HK-2 (cell line): ENCODE data around the gene PCMT1.
"Not testable (repeated sequence)": the region's sequence is repeated elsewhere in the genome, so short reads cannot be mapped to it uniquely, and the experiment has no call there.

Source experiments
- DNase-seq: peaks from one replicate; pipeline ENCODE4 v3.0.0-alpha.2; 2018; ENCODE audit not compliant: unreplicated experiment

Gene PCMT1

GRCh38 chr6:149749594-149750135 is at the start of gene PCMT1:
TSS of gene PCMT1 (plus strand) at chr6:149749741. CDS start at chr6:149749902, 161 bp downstream.
- peak; percentile 90 for DNase-seq

- DNase-seq = no peak
These were observed 47.8 kb upstream of the PCMT1 start for GRCh38 chr6:149701714-149702113.

- no peak for DNase-seq
These were observed 37.8 kb upstream of the PCMT1 start for GRCh38 chr6:149711711-149712110.

- no peak for DNase-seq
These were observed 35.1 kb upstream of the PCMT1 start for GRCh38 chr6:149714442-149714841.

- DNase-seq = no peak
These were observed 33.2 kb upstream of the PCMT1 start for GRCh38 chr6:149716181-149716963.

- no peak for DNase-seq
These were observed 32.3 kb upstream of the PCMT1 start for GRCh38 chr6:149717255-149717587.

- DNase-seq = peak; percentile 90
These were observed 31.7 kb upstream of the PCMT1 start, which contains the start of gene LATS1 for GRCh38 chr6:149717588-149718458. TSS of gene LATS1 (minus strand) at chr6:149718101. CDS start at chr6:149702126, 15,975 bp downstream.

- DNase-seq = no peak
These were observed 30.0 kb upstream of the PCMT1 start for GRCh38 chr6:149719531-149719930.

- DNase-seq = no peak
These were observed 26.3 kb upstream of the PCMT1 start for GRCh38 chr6:149723262-149723661.

- DNase-seq = no peak
These were observed 25.6 kb upstream of the PCMT1 start for GRCh38 chr6:149723771-149724417.

- no peak for DNase-seq
These were observed 23.8 kb upstream of the PCMT1 start for GRCh38 chr6:149725785-149726184.

- DNase-seq = no peak
These were observed 21.6 kb upstream of the PCMT1 start for GRCh38 chr6:149727793-149728498.

- no peak for DNase-seq
These were observed 20.9 kb upstream of the PCMT1 start for GRCh38 chr6:149728499-149729234.

- DNase-seq = no peak
These were observed 19.7 kb upstream of the PCMT1 start for GRCh38 chr6:149729824-149730223.

GRCh38 chr6:149733089-149733720 is 16.3 kb upstream of the PCMT1 start:
- no peak for DNase-seq

GRCh38 chr6:149734915-149735314 is 14.6 kb upstream of the PCMT1 start:
- DNase-seq = no peak

- not testable (repeated sequence) for DNase-seq
These were observed 4.3 kb upstream of the PCMT1 start for GRCh38 chr6:149745252-149745651.

- DNase-seq = peak; percentile 94
These were observed 3.2 kb upstream of the PCMT1 start, which contains the start of gene NUP43 for GRCh38 chr6:149746147-149746946. TSS of gene NUP43 (minus strand) at chr6:149746529. CDS start at chr6:149746495, 34 bp downstream.

GRCh38 chr6:149749082-149749593 is 403 bp upstream of the PCMT1 start:
- DNase-seq = not testable (repeated sequence)
